NAMALWA (cell line): ENCODE data around the gene C19orf25.
"Not testable (repeated sequence)": the region's sequence is repeated elsewhere in the genome, so short reads cannot be mapped to it uniquely, and the experiment has no call there.

Source experiments
- DNase-seq: peaks from one replicate; pipeline ENCODE4 v3.0.0-alpha.2; 2015; ENCODE audit warnings: low spot score

C19orf25 gene

GRCh38 chr19:1481893-1482360, 2.9 kb upstream of the C19orf25 start:
- no peak for DNase-seq

GRCh38 chr19:1481224-1481892, 2.3 kb upstream of the C19orf25 start:
- DNase-seq = no peak

GRCh38 chr19:1477056-1477455, 2.0 kb downstream of the C19orf25 start:
- DNase-seq = not testable (repeated sequence)

- DNase-seq = no peak
Measured at GRCh38 chr19:1475751-1476437, 3.1 kb downstream of the C19orf25 start.

- DNase-seq = no peak
Measured at GRCh38 chr19:1474765-1475351, 4.2 kb downstream of the C19orf25 start.

- DNase-seq = no peak
Measured at GRCh38 chr19:1474011-1474764, 4.8 kb downstream of the C19orf25 start.

- no peak for DNase-seq
Measured at GRCh38 chr19:1473085-1473851, 5.7 kb downstream of the C19orf25 start.

- no peak for DNase-seq
Measured at GRCh38 chr19:1472231-1473084, 6.6 kb downstream of the C19orf25 start.

- peak; percentile 50 for DNase-seq
Measured at GRCh38 chr19:1471515-1472160, 7.4 kb downstream of the C19orf25 start.

GRCh38 chr19:1471010-1471514, 8.0 kb downstream of the C19orf25 start:
- DNase-seq = peak; percentile 43

GRCh38 chr19:1470305-1471009, 8.6 kb downstream of the C19orf25 start:
- peak; percentile 80 for DNase-seq

GRCh38 chr19:1470055-1470304, 9.0 kb downstream of the C19orf25 start:
- DNase-seq = no peak

GRCh38 chr19:1469255-1470054, 9.6 kb downstream of the C19orf25 start:
- DNase-seq = no peak

GRCh38 chr19:1468821-1469254, 10.2 kb downstream of the C19orf25 start:
- DNase-seq = no peak

- no peak for DNase-seq
Measured at GRCh38 chr19:1468274-1468820, 10.7 kb downstream of the C19orf25 start.

- no peak for DNase-seq
Measured at GRCh38 chr19:1467490-1468273, 11.3 kb downstream of the C19orf25 start.

GRCh38 chr19:1467215-1467489, 11.9 kb downstream of the C19orf25 start:
- DNase-seq = no peak
